Neural crest cell (in vitro differentiated cells): ENCODE data around the gene SPTBN5. TPM values are rescaled to one million over a fixed set of nuclear protein-coding genes. Genes with fewer than 3 reads are reported as not detected.

Experiments
- DNase-seq: peaks from one replicate; pipeline ENCODE4 v3.0.0; 2021; ENCODE audit warnings: low read depth, mixed read lengths, low spot score
- H3K27ac Mint-ChIP-seq: one replicate; pipeline ENCODE4 v1.8.0; 2021; ENCODE audit warnings: mild to moderate bottlenecking, mixed read lengths; ENCODE audit not compliant: unreplicated experiment
- H3K27me3 Mint-ChIP-seq: 2 replicates; pipeline ENCODE4 v1.8.0; 2021; ENCODE audit warnings: low read depth, mild to moderate bottlenecking, mixed read lengths
- H3K36me3 Mint-ChIP-seq: 2 replicates; pipeline ENCODE4 v1.8.0; 2021; ENCODE audit warnings: low read depth, mild to moderate bottlenecking, mixed read lengths
- H3K4me1 Mint-ChIP-seq: 2 replicates; pipeline ENCODE4 v1.8.0; 2021; ENCODE audit warnings: mixed read lengths
- H3K4me3 Mint-ChIP-seq: one replicate; pipeline ENCODE4 v1.8.0; 2021; ENCODE audit warnings: mild to moderate bottlenecking, mixed read lengths
- H3K9me3 Mint-ChIP-seq: 2 replicates; pipeline ENCODE4 v1.8.0; 2021; ENCODE audit warnings: mixed read lengths
- CTCF ChIP-seq: fragments of 200-600 bp; sonication (generic); conservative IDR thresholded peaks from 2 replicates; pipeline ENCODE4 v1.5.0; 2021; ENCODE audit warnings: antibody characterized with exemption, mild to moderate bottlenecking
- total RNA-seq: library from RNA; stranded (reverse); gene quantifications from 2 replicates; pipeline ENCODE4 v1.2.1, GENCODE V29; 2021

The SPTBN5 gene
- total RNA-seq, 1 donor from 2014 or later: 0.77 TPM

GRCh38 chr15:41882689-41883483 lies 11.0 kb downstream of the SPTBN5 start:
- Mint-ChIP-seq H3K4me3 (no peak overlapping the region), H3K27me3 (peaks cover 34% of the 10 kb centered on the region)

GRCh38 chr15:41881920-41882688 lies 11.7 kb downstream of the SPTBN5 start:
- no peaks in the 10 kb centered on the region for H3K36me3 Mint-ChIP-seq
- no peak for TF ChIP-seq CTCF
- no peaks in the 10 kb centered on the region for H3K9me3 Mint-ChIP-seq
- no peak overlapping the region for H3K4me3 Mint-ChIP-seq
- H3K4me1 Mint-ChIP-seq: peaks cover 8% of the 10 kb centered on the region
- peaks cover 34% of the 10 kb centered on the region for H3K27me3 Mint-ChIP-seq
- H3K27ac Mint-ChIP-seq: no peak overlapping the region
- no peak for DNase-seq

More at GRCh38 chr15:41882689-41883483, 11.0 kb downstream of the SPTBN5 start:
- H3K9me3 Mint-ChIP-seq: no peaks in the 10 kb centered on the region
- H3K36me3 Mint-ChIP-seq: no peaks in the 10 kb centered on the region
- TF ChIP-seq CTCF: no peak
- no peak for DNase-seq
- peaks cover 8% of the 10 kb centered on the region for H3K4me1 Mint-ChIP-seq
- no peak overlapping the region for H3K27ac Mint-ChIP-seq

- Mint-ChIP-seq H3K9me3 (no peaks in the 10 kb centered on the region), H3K36me3 (no peaks in the 10 kb centered on the region), H3K27me3 (peaks cover 34% of the 10 kb centered on the region), H3K27ac (no peak overlapping the region), H3K4me3 (no peak overlapping the region), H3K4me1 (peaks cover 8% of the 10 kb centered on the region)
- DNase-seq: no peak
- no peak for TF ChIP-seq CTCF
Observed at GRCh38 chr15:41881550-41881919, 12.3 kb downstream of the SPTBN5 start.

- no peak overlapping the region for H3K4me3 Mint-ChIP-seq
- H3K9me3 Mint-ChIP-seq: no peaks in the 10 kb centered on the region
- TF ChIP-seq CTCF: no peak
- H3K27ac Mint-ChIP-seq: no peak overlapping the region
- H3K27me3 Mint-ChIP-seq: peaks cover 34% of the 10 kb centered on the region
- peaks cover 8% of the 10 kb centered on the region for H3K4me1 Mint-ChIP-seq
- no peak for DNase-seq
- no peaks in the 10 kb centered on the region for H3K36me3 Mint-ChIP-seq
Observed at GRCh38 chr15:41881086-41881485, 12.8 kb downstream of the SPTBN5 start.

- no peak overlapping the region for H3K27ac Mint-ChIP-seq
- no peak overlapping the region for H3K4me3 Mint-ChIP-seq
Observed at GRCh38 chr15:41880156-41880877, 13.5 kb downstream of the SPTBN5 start.

More at GRCh38 chr15:41880156-41880877, 13.5 kb downstream of the SPTBN5 start:
- TF ChIP-seq CTCF: no peak
- Mint-ChIP-seq H3K36me3 (no peaks in the 10 kb centered on the region), H3K4me1 (peaks cover 8% of the 10 kb centered on the region), H3K9me3 (no peaks in the 10 kb centered on the region), H3K27me3 (peaks cover 34% of the 10 kb centered on the region)
- no peak for DNase-seq
